A549 (cell line): ENCODE data around the gene OAS1.

Source experiments
- POLR2A ChIP-seq: IDR thresholded peaks from 2 replicates; pipeline ENCODE4 v1.6.1; 2012; ENCODE audit warnings: mild to moderate bottlenecking, low read length
- RAD21 ChIP-seq, 2 experiments: fragments of >200 bp in 1 of 2; sonication (Bioruptor Twin) in 1 of 2; formaldehyde crosslinking in 1 of 2; IDR thresholded peaks in 1 of 2; conservative IDR thresholded peaks in 1 of 2; 2 replicates in 1 of 2; 3 replicates in 1 of 2; pipeline ENCODE4 v1.6.1; 2012 to 2018; ENCODE audit warnings: inconsistent platforms in 1 of 2
- TF ChIP-seq, protein P1 (sequence below): fragments of >200 bp; sonication (Bioruptor Twin); formaldehyde crosslinking; IDR thresholded peaks from 3 replicates; pipeline ENCODE4 v1.5.1; 2016
- TF ChIP-seq, protein P2 (sequence below): fragments of 200-600 bp; sonication (generic); IDR thresholded peaks from 2 replicates; pipeline ENCODE4 v1.6.1; 2016; ENCODE audit warnings: antibody characterized with exemption, mild to moderate bottlenecking, moderate library complexity
- TF ChIP-seq, protein P3 (sequence below): IDR thresholded peaks from 2 replicates; pipeline ENCODE4 v1.6.1; 2012; ENCODE audit warnings: low read depth, borderline replicate concordance

DNA sequence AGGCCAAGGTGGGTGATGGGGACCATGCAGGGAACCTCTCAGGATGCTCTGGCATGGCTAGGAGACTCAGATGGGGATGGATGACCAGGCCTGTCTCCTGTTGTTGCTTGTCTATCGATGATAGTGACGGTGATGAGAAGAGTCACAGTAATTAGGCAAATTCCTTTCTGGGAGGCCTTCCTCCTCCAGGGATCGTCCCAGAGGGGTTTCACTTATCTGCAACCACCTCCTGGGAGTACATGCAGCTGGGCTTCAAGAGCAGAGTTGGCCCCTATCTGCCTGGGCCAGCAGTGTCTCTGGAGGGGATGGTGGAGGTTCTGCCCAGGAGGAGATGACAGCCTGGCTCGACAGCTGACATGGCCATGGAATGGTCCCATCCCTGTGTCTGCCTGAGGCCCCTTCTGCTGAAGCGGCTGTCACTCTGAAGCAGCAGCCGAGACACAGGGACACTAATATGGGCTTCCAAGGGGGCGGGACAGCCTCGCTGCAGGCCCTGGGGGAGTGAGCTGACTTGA is 27.5 kb upstream of the OAS1 start:
- no peak for TF ChIP-seq RAD21 (conservative IDR thresholded peaks at IDR 0.05 in 1 of 2, IDR thresholded peaks at IDR 0.05 in 1 of 2)
- TF ChIP-seq, protein P1, sequence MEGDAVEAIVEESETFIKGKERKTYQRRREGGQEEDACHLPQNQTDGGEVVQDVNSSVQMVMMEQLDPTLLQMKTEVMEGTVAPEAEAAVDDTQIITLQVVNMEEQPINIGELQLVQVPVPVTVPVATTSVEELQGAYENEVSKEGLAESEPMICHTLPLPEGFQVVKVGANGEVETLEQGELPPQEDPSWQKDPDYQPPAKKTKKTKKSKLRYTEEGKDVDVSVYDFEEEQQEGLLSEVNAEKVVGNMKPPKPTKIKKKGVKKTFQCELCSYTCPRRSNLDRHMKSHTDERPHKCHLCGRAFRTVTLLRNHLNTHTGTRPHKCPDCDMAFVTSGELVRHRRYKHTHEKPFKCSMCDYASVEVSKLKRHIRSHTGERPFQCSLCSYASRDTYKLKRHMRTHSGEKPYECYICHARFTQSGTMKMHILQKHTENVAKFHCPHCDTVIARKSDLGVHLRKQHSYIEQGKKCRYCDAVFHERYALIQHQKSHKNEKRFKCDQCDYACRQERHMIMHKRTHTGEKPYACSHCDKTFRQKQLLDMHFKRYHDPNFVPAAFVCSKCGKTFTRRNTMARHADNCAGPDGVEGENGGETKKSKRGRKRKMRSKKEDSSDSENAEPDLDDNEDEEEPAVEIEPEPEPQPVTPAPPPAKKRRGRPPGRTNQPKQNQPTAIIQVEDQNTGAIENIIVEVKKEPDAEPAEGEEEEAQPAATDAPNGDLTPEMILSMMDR: no peak
- TF ChIP-seq, protein P2, sequence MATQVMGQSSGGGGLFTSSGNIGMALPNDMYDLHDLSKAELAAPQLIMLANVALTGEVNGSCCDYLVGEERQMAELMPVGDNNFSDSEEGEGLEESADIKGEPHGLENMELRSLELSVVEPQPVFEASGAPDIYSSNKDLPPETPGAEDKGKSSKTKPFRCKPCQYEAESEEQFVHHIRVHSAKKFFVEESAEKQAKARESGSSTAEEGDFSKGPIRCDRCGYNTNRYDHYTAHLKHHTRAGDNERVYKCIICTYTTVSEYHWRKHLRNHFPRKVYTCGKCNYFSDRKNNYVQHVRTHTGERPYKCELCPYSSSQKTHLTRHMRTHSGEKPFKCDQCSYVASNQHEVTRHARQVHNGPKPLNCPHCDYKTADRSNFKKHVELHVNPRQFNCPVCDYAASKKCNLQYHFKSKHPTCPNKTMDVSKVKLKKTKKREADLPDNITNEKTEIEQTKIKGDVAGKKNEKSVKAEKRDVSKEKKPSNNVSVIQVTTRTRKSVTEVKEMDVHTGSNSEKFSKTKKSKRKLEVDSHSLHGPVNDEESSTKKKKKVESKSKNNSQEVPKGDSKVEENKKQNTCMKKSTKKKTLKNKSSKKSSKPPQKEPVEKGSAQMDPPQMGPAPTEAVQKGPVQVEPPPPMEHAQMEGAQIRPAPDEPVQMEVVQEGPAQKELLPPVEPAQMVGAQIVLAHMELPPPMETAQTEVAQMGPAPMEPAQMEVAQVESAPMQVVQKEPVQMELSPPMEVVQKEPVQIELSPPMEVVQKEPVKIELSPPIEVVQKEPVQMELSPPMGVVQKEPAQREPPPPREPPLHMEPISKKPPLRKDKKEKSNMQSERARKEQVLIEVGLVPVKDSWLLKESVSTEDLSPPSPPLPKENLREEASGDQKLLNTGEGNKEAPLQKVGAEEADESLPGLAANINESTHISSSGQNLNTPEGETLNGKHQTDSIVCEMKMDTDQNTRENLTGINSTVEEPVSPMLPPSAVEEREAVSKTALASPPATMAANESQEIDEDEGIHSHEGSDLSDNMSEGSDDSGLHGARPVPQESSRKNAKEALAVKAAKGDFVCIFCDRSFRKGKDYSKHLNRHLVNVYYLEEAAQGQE: no peak
- TF ChIP-seq, protein P3, sequence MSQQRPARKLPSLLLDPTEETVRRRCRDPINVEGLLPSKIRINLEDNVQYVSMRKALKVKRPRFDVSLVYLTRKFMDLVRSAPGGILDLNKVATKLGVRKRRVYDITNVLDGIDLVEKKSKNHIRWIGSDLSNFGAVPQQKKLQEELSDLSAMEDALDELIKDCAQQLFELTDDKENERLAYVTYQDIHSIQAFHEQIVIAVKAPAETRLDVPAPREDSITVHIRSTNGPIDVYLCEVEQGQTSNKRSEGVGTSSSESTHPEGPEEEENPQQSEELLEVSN: no peak
- TF ChIP-seq POLR2A: no peak
